Measurements from ENCODE around the gene CDH11. TPM values are rescaled to one million over a fixed set of nuclear protein-coding genes. Genes with fewer than 3 reads are reported as not detected.

Gene CDH11
- total and polyA plus RNA-seq, 9 of the 15 experiments (the other 6 are each of a cell fraction or from before 2014, with no cell fraction given), result 0.18 TPM; not detected in 8

DNA sequence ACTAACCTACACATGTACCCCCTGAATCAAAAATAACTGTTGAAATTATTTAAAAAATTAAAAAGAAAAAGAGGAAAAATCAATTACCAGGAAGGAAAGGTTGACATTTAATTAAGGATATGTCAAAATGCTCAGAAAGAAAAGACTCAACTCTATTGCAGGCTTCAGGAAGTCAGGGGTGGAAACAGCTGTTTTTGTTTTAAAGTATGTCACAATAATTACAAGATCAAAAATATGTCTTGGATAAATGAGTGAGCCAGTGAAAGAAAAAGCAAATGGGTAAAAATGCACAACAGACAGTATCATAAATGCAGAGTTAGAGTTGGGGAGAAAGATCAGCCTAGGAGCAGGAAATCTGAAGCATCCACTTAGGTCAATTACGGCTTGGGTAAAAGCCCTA, 146.0 kb downstream of the CDH11 start:
- Histone ChIP-seq H3K27ac (ENCODE audit: extremely low read depth, low read depth, low read length) (no peak overlapping the region), H2AFZ (ENCODE audit: low read depth, low read length) (no peak overlapping the region), H3K4me1 (replicated peaks in 1 of 2; ENCODE audit: control insufficient read depth in 2 of 2, insufficient read depth in 2 of 2, low read length in 2 of 2) (no peaks in the 10 kb centered on the region), H3K27me3 (ENCODE audit: control insufficient read depth in 2 of 2, insufficient read depth in 2 of 2, low read length in 2 of 2) (no peaks in the 10 kb centered on the region), H4K20me1 (replicated peaks; ENCODE audit: control insufficient read depth, insufficient read depth, low read length) (no peaks in the 10 kb centered on the region), H3K9me1 (ENCODE audit: control insufficient read depth, insufficient read depth, low read length) (no peaks in the 10 kb centered on the region), H3K79me2 (ENCODE audit: control insufficient read depth, insufficient read depth, low read length) (no peaks in the 10 kb centered on the region), H3K36me3 (ENCODE audit: control insufficient read depth, insufficient read depth, low read length) (no peaks in the 10 kb centered on the region), H3K9me3 (replicated peaks; ENCODE audit: control insufficient read depth, insufficient read depth, low read depth, low read length) (no peaks in the 10 kb centered on the region), H3K4me2 (ENCODE audit: insufficient read depth, low read length) (no peak overlapping the region), H3K9ac (ENCODE audit: insufficient read depth in 1 of 2, low read depth in 2 of 2, low read length in 2 of 2) (no peak overlapping the region), H3K4me3 (no peak overlapping the region)
- POLR2A ChIA-PET, result no interaction called here
- in situ Hi-C loops (cut with MboI) (no loop called here), intact Hi-C loops (cut with micrococcal nuclease) (no loop called here)
- no TSS peak for BruUV-seq (replicated peaks)
- CTCF ChIA-PET (ENCODE audit: low intra/inter-chr PET ratio), result no interaction called here
- ATAC-seq, result no peak
- FAIRE-seq, result no peak
- DNase-seq (ENCODE audit: extremely low read depth in 1 of 4, low spot score in 3 of 4), result no peak
- WGBS (ENCODE audit: insufficient coverage, low coverage, missing lambda C conversion rate), result 0% methylated on average over 1 of the region's 1 CpG
- TF ChIP-seq NUFIP1 (IDR thresholded peaks at IDR 0.05; ENCODE audit: partially characterized antibody), result no peak
- no peak for TF ChIP-seq NR2F6 (CRISPR knock-in tag; IDR thresholded peaks at IDR 0.05)
- TF ChIP-seq NCOA4 (IDR thresholded peaks at IDR 0.05; ENCODE audit: partially characterized antibody), result no peak
- TF ChIP-seq NR1H2 (CRISPR knock-in tag; IDR thresholded peaks at IDR 0.05), result no peak
- no peak for TF ChIP-seq ATF1 (CRISPR knock-in tag; IDR thresholded peaks at IDR 0.05)
- TF ChIP-seq ATF1 (tag; IDR thresholded peaks at IDR 0.05), result no peak
- TF ChIP-seq RUNX1 (IDR thresholded peaks at IDR 0.05; ENCODE audit: low read depth), result no peak
- TF ChIP-seq BRD4 (IDR thresholded peaks at IDR 0.05), result no peak
- TF ChIP-seq ZNF444 (CRISPR knock-in tag; IDR thresholded peaks at IDR 0.05), result no peak
- no peak for TF ChIP-seq TAF7 (tag; IDR thresholded peaks at IDR 0.05)

DNA sequence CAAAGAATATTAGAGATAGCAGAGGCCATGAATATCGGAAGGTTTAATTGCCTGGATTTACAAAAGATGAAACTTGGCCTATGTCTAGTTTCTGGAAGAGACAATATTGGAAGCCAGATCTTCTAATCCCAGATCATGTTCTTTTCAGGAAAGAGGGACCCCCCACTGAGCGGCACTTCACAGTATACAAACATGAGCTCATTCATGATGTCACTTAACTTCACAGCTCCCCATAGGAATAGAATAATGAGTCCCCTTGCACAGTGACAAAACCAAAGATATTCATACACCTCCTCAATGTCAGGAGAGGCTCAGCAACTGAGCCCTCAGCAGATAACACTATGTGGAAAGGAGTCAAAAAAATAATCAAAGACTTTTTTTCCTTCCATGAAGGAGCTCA, 147.5 kb downstream of the CDH11 start:
- Histone ChIP-seq H3K4me2 (ENCODE audit: insufficient read depth, low read length) (no peak overlapping the region), H3K4me3 (no peak overlapping the region), H3K9me3 (replicated peaks; ENCODE audit: control insufficient read depth, insufficient read depth, low read depth, low read length) (no peaks in the 10 kb centered on the region), H4K20me1 (replicated peaks; ENCODE audit: control insufficient read depth, insufficient read depth, low read length) (no peaks in the 10 kb centered on the region), H2AFZ (ENCODE audit: low read depth, low read length) (no peak overlapping the region), H3K9ac (ENCODE audit: insufficient read depth in 1 of 2, low read depth in 2 of 2, low read length in 2 of 2) (no peak overlapping the region), H3K27me3 (ENCODE audit: control insufficient read depth in 2 of 2, insufficient read depth in 2 of 2, low read length in 2 of 2) (no peaks in the 10 kb centered on the region), H3K4me1 (replicated peaks in 1 of 2; ENCODE audit: control insufficient read depth in 2 of 2, insufficient read depth in 2 of 2, low read length in 2 of 2) (no peaks in the 10 kb centered on the region), H3K9me1 (ENCODE audit: control insufficient read depth, insufficient read depth, low read length) (no peaks in the 10 kb centered on the region), H3K27ac (ENCODE audit: extremely low read depth, low read depth, low read length) (no peak overlapping the region), H3K79me2 (ENCODE audit: control insufficient read depth, insufficient read depth, low read length) (no peaks in the 10 kb centered on the region), H3K36me3 (ENCODE audit: control insufficient read depth, insufficient read depth, low read length) (no peaks in the 10 kb centered on the region)
- in situ Hi-C loops (cut with MboI), result no loop called here
- BruUV-seq (replicated peaks), result no TSS peak
- FAIRE-seq (no peak), DNase-seq (ENCODE audit: extremely low read depth in 1 of 4, low spot score in 3 of 4) (no peak), ATAC-seq (no peak)
- WGBS (ENCODE audit: insufficient coverage, low coverage, missing lambda C conversion rate), result 0% methylated on average over 2 of the region's 2 CpGs
- ChIA-PET CTCF (ENCODE audit: low intra/inter-chr PET ratio) (no interaction called here), POLR2A (no interaction called here)
- intact Hi-C loops (cut with micrococcal nuclease), result no loop called here
- TF ChIP-seq PHF21A (IDR thresholded peaks at IDR 0.05; ENCODE audit: borderline replicate concordance, low read depth), result no peak
- no peak for TF ChIP-seq ZNF253 (CRISPR knock-in tag; conservative IDR thresholded peaks at IDR 0.05)
- TF ChIP-seq ZNF24 (IDR thresholded peaks at IDR 0.05), result no peak
- no peak for TF ChIP-seq HCFC1 (IDR thresholded peaks at IDR 0.05; ENCODE audit: low read depth, low read length)
- TF ChIP-seq PKNOX1 (IDR thresholded peaks at IDR 0.05), result no peak
- TF ChIP-seq HEY1 (CRISPR knock-in tag; IDR thresholded peaks at IDR 0.05; ENCODE audit: borderline replicate concordance), result no peak
- no peak for TF ChIP-seq ZNF57 (CRISPR knock-in tag; IDR thresholded peaks at IDR 0.05)
- no peak for TF ChIP-seq EHMT2 (IDR thresholded peaks at IDR 0.05)
- TF ChIP-seq USF1 (CRISPR knock-in tag; IDR thresholded peaks at IDR 0.05), result no peak
- no peak for TF ChIP-seq NFYB (IDR thresholded peaks at IDR 0.05; ENCODE audit: extremely low read depth, insufficient read length)

Data from K562 (cell line).